HL-60 (cell line): ENCODE data around the gene KIAA1217.

Source experiments
- DNase-seq, 2 experiments: peaks; one replicate each; pipeline ENCODE4 v3.0.0-alpha.2; 2010 to 2020; ENCODE audit warnings: low read depth in 1 of 2, low spot score in 1 of 2
- H3K27ac ChIP-seq: fragments of 250-450 bp; sonication (Bioruptor Pico); replicated peaks from 2 replicates; pipeline ENCODE4 v1.5.1; 2020; ENCODE audit warnings: mild to moderate bottlenecking, moderate library complexity
- H3K27me3 ChIP-seq: fragments of 250-450 bp; sonication (Bioruptor Pico); 2 replicates; pipeline ENCODE4 v1.5.1; 2021; ENCODE audit warnings: mild to moderate bottlenecking, moderate library complexity; ENCODE audit not compliant: insufficient read depth, poor library complexity, severe bottlenecking
- H3K4me3 ChIP-seq: replicated peaks from 2 replicates; pipeline ENCODE4 v1.5.1; 2011; ENCODE audit warnings: mild to moderate bottlenecking, control low read depth, low read length; ENCODE audit not compliant: insufficient read depth
- CTCF ChIP-seq: IDR thresholded peaks from one replicate; pipeline ENCODE4 v1.5.1; 2011; ENCODE audit warnings: low read length, control low read depth, inconsistent platforms; ENCODE audit not compliant: insufficient read depth
- GABPA ChIP-seq: IDR thresholded peaks from 2 replicates; pipeline ENCODE4 v1.6.1; 2012; ENCODE audit warnings: low read depth
- POLR2AphosphoS5 ChIP-seq: IDR thresholded peaks from 2 replicates; pipeline ENCODE4 v1.6.1; 2012; ENCODE audit warnings: low read depth
- SPI1 ChIP-seq: IDR thresholded peaks from 2 replicates; pipeline ENCODE4 v1.6.1; 2012; ENCODE audit warnings: low read depth, mild to moderate bottlenecking, borderline replicate concordance
- TF ChIP-seq, protein P1 (sequence below): IDR thresholded peaks from 2 replicates; pipeline ENCODE4 v1.6.1; 2012; ENCODE audit warnings: low read depth; ENCODE audit not compliant: insufficient replicate concordance

The KIAA1217 gene

GRCh38 chr10:24434961-24435360 lies 226.0 kb downstream of the KIAA1217 start:
- no peak for DNase-seq
- TF ChIP-seq GABPA = no peak
- no peak for TF ChIP-seq SPI1
- TF ChIP-seq, protein P1, sequence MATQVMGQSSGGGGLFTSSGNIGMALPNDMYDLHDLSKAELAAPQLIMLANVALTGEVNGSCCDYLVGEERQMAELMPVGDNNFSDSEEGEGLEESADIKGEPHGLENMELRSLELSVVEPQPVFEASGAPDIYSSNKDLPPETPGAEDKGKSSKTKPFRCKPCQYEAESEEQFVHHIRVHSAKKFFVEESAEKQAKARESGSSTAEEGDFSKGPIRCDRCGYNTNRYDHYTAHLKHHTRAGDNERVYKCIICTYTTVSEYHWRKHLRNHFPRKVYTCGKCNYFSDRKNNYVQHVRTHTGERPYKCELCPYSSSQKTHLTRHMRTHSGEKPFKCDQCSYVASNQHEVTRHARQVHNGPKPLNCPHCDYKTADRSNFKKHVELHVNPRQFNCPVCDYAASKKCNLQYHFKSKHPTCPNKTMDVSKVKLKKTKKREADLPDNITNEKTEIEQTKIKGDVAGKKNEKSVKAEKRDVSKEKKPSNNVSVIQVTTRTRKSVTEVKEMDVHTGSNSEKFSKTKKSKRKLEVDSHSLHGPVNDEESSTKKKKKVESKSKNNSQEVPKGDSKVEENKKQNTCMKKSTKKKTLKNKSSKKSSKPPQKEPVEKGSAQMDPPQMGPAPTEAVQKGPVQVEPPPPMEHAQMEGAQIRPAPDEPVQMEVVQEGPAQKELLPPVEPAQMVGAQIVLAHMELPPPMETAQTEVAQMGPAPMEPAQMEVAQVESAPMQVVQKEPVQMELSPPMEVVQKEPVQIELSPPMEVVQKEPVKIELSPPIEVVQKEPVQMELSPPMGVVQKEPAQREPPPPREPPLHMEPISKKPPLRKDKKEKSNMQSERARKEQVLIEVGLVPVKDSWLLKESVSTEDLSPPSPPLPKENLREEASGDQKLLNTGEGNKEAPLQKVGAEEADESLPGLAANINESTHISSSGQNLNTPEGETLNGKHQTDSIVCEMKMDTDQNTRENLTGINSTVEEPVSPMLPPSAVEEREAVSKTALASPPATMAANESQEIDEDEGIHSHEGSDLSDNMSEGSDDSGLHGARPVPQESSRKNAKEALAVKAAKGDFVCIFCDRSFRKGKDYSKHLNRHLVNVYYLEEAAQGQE = no peak

GRCh38 chr10:24435374-24435773 lies 226.4 kb downstream of the KIAA1217 start:
- TF ChIP-seq POLR2AphosphoS5 (no peak), GABPA (no peak), CTCF (no peak), SPI1 (no peak)
- TF ChIP-seq, protein P1 = no peak
- Histone ChIP-seq H3K27ac (no peak overlapping the region), H3K27me3 (no peaks in the 10 kb centered on the region), H3K4me3 (no peak overlapping the region)
- DNase-seq = no peak

More at GRCh38 chr10:24434961-24435360, 226.0 kb downstream of the KIAA1217 start:
- Histone ChIP-seq H3K27me3 (no peaks in the 10 kb centered on the region), H3K27ac (no peak overlapping the region), H3K4me3 (no peak overlapping the region)

GRCh38 chr10:24437302-24437701 lies 228.4 kb downstream of the KIAA1217 start:
- Histone ChIP-seq H3K27ac (no peak overlapping the region), H3K4me3 (no peak overlapping the region), H3K27me3 (no peaks in the 10 kb centered on the region)
- TF ChIP-seq GABPA (no peak), CTCF (no peak), POLR2AphosphoS5 (no peak), SPI1 (no peak)
- TF ChIP-seq, protein P1 = no peak
- no peak for DNase-seq
